HG03469 (cell line): Measurements from ENCODE around the gene CNP.

Source experiments
- ATAC-seq: cut with Tn5 transposase; IDR thresholded peaks from one replicate; pipeline ENCODE4 v1.9.1; 2021; ENCODE audit warnings: mild to moderate bottlenecking, moderate library complexity, moderate number of reproducible peaks; ENCODE audit not compliant: unreplicated experiment

The CNP gene

DNA sequence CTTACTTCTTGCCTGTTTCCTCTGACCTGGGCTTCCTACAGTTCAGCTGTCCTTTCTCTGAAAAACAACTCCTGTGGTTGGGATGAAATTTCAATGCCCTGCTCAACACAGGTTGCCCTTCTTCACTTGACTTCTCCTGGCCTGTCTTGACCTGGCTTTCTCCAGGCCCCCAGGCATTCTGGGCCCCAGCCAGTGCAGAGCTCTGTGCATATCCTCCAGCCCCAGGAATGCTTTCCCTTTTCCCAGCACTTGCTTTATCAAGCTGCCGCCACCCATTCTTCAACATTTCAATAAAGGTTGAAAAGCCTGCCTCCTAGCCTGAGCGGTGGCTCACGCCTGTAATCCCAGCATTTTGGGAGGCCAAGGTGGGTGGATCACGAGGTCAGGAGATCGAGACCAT, 25.4 kb upstream of the CNP start:
- ATAC-seq, result no peak

DNA sequence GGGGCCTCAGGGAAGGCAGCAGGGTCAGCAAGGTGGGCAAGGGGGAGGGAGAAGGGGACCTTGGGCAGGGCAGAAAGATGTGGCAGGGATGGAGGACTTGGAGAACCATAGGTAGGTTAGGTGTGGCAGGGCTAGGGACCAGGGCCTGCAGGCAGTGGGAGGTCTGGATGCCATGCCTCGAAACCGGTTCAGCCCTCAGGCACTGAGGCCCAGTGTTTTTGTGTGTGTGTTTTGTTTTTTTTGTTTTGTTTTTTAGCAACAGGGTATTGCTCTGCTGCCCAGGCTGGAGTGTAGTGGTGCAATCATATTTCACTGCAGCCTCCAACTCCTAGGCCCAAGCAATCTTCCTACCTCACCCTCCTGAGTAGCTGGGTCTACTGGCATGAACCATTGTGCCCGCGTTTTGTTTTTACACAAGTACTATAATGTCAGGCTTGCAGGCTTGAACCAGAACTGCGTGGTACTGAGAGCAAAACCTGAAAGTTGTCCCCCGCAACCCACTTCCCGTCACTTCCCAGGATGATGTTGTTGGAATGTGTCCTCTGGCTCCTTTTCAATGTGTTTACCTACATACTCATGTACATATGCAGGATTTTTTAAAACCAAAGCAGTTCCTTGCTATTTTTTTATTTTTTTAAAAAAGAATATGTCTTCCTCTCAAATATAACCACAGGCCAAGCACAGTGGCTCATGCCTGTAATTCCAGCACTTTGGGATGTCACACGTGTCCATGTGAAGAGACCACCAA, 23.8 kb upstream of the CNP start:
- no peak for ATAC-seq

DNA sequence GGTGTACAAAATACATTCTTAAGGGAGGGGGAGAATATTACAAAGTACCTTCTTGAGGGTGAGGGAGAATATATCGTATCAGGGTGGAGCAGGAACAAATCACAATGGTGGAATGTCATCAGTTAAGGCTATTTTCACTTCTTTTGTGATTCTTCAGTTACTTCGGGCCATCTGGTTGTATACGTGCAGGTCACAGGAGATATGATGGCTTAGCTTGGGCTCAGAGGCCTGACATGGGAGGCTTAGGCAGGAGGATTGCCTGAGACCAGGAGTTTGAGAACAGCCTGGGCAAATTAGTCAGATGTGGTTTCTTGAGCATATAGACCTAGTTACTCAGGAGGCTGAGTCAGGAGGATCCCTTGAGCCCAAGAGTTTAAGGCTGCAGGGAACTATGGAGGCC, 23.1 kb upstream of the CNP start:
- ATAC-seq, result no peak

DNA sequence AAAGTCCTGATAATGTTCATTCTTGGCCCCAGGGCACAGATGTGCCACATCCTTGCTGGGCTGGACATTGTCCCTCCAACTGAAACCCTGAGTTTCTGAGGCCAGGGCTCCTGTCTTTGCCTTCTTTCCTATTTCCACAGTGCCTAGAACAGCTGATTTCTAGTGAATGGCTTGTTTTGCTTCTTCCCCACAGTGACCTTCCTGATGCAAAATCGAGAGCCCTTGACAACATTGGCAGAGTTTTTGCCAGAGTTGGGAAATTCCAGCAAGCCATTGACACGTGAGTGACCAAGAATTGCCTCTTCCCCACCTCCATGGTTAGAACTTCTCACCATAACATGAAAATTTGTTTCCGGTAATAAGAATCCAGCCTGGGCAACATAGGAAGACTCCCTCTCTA, 21.7 kb upstream of the CNP start:
- ATAC-seq, result no peak

DNA sequence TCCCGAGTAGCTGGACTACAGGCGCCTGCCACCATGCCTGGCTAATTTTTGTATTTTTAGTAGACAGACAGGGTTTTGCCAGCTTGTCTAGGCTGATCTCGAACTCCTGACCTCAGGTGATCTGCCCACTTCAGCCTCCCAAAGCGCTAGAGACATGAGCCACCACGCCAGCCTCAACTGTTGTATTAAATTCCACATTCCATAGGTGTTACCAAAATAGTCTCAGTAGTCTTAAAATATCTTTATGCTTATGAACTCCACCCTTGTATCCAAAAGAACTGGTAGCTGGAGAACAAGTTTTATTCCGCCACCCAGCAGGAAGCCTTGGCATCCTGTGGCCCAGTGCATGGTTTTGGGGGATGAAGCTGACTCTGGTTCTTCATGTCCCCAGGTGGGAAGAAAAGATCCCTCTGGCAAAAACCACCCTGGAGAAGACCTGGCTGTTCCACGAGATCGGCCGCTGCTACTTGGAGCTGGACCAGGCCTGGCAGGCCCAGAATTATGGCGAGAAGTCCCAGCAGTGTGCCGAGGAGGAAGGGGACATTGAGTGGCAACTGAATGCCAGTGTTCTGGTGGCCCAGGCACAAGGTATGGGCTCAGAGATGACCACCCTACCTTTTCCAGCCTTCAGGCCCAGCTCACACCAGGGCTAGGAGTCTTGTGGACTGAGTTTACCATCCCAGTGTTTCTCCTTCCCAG, 17.7 kb upstream of the CNP start:
- ATAC-seq, result no peak

DNA sequence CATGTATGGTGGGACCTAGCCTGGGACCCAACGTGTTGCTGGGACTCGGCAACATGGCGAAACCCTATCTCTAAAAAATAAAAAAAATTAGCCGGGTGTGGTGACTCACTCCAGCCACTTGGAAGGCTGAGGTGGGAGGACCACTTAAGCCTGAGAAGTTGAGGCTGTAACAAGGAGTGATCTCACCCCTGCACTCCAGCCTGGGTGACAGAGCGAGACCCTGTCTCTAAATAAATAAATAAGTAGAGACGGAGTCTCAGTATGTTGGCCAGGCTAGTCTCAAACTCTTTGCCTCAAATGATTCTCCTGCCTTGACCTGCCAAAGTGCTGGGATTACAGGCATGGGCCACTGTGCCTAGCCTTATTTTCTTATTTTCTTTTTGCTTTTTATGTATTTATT, 10.1 kb upstream of the CNP start:
- no peak for ATAC-seq

DNA sequence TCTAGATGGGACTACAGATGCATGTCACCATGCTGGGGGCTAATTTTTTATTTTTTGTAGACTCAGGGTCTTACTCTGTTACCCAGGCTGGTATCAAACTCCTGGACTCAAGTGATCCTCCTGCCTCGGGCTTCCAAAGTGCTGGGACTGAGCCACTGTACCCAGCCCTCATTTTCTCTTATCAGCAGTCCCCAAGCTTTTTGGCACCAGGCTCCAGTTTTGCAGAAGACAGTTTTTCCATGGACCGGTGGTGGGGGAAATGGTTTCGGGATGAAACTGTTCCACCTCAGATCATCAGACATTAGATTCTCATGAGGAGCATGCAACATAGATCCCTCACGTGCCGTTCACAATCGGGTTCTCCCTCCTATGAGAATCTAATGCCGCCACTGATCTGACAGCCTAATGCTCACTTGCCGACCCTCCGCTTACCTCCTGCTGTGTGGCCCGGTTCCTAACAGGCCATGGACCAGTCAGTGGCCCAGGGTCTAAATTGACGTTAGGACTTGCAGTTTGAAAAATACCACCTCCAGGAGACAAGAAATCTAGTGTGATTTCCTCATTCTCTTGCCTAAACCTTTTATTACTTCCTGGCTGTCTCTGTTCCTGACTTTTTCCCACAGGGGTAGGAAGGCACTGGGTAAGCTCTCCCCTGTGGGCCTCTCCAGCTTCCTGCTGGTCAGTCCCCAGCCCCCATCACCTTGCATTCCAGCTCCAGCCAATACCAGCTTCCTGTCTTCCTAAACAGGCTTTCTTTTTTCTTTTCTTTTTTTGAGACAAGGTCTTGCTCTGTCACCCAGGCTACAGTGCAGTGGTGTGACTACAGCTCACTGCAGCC, 9.3 kb upstream of the CNP start:
- no peak for ATAC-seq

DNA sequence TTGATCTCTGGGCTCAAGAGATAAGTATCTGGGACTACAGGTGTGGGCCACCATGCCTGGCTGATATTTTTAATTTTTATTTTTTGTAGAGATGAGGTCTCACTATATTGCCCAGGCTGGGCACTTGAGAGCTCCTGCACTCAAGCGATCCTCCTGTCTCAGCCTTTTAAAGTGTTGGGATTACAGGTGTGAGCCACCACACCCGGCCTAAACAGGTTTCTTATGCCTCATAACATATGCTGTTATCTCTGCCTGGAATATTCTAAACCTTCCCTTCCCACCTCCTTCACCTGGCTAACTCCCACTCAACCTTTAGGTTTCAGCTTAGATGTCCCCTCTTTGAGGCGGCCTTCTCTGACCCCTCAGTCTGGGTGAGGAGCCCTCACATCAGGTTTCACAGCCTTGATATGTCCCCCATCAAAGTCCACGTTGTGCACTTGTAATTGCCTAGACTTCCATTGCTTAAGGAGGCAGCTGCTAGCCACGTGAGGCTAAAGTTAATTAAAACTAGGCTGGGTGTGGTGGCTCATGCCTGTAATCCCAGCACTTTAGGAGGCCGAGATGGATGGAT, 8.6 kb upstream of the CNP start:
- no peak for ATAC-seq

DNA sequence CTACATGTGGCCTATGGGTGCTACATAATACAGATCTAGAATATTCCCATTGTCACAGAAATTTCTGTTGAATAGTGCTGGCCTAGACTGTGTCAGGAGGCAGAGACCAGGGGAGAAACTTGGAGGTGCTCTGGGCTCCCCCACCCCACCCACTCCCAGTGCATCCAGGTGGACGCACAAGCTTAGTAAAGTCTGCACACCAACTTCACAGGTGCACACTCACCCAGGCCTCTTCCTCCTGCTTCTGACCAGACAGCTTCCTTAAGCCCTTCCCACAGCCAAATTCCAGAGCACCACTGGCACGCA, 7.6 kb upstream of the CNP start:
- ATAC-seq, result no peak

DNA sequence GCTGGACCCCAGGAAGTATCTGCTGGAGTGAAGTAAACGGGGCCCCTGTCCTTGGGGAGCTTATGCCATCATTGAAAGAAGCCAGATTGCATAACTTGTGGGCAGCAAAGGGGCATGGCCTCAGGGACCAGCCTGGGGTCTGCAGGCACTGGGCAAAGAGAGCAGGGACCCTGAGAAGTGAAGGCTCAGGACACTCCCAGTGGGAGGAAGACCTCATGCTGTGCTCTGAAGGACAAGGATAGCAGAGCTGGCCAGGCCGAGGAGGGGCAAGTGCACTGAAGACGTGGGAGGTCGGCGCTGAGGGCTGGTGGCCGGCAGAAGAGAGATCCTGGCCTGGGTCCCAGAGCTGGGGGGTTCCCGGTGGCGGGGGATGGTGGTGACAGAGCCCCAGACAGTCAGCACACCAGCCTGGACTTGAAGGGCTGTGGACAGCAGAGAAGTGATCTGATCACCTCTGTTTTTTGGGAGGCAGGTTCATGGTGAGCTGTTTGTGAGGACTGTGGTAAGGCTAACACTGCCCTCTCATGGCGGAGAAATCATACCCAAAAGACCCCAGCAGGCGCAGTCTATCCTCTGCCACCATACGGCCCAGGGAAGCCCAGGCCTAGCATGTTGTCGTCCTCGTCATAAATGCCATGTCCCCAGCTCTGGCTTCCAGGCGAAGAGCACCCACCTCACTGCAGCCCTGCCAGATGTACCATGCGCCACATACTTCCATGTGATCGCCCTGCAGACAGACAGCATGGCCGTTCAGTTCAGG, 7.1 kb upstream of the CNP start:
- no peak for ATAC-seq

DNA sequence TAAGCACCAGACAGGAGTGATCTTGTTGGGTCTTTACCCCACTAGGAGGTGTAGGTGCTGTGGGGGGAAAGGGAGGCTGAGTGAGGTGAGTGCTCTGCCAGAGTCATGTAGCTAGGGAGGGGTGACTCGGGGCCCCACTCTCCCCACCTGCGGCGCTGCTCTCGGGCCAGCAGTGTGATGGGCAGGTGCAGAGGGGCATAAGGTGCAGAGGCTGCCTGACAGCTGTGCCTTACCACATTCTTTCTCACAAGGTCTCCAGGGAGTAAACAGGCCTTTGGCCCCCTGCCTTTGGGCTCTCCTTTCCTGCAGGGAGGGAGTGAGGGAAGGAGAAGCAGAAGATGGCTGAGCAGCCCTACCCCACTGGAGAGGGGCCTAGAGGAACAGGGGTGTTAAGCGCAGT, 4.5 kb upstream of the CNP start:
- ATAC-seq, result no peak

DNA sequence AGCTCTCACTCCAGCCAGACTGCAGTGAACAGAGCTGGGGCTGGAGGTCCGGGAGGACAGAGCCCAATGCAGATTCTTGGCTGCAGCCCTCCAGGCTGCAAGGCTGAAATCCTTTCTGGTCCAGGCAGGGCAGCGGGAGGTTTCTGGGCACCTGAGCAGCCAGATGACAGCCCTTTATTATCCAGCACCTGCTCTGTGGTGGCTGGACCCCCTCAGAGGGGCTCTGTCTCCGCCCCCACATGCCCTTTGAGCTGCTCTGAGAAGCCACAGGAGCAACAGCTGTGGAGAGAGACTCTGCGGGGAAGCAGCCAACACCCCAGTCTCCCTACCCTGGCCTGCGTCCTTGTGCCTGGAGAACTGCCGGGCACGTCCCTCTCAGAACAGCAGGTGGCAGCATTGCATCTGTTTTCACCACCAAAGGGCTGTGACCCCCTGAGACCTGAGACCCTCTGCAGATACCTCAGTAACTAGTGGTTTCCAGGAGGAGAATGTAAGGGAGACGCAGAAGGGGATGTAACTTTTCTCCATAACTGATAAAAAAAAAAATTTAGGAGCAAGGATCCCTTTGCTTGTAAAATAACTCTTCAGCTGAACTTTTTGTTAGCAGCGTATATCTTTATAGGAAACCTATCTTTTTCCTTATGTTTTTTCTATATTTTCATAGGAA, 3.7 kb upstream of the CNP start:
- no peak for ATAC-seq

DNA sequence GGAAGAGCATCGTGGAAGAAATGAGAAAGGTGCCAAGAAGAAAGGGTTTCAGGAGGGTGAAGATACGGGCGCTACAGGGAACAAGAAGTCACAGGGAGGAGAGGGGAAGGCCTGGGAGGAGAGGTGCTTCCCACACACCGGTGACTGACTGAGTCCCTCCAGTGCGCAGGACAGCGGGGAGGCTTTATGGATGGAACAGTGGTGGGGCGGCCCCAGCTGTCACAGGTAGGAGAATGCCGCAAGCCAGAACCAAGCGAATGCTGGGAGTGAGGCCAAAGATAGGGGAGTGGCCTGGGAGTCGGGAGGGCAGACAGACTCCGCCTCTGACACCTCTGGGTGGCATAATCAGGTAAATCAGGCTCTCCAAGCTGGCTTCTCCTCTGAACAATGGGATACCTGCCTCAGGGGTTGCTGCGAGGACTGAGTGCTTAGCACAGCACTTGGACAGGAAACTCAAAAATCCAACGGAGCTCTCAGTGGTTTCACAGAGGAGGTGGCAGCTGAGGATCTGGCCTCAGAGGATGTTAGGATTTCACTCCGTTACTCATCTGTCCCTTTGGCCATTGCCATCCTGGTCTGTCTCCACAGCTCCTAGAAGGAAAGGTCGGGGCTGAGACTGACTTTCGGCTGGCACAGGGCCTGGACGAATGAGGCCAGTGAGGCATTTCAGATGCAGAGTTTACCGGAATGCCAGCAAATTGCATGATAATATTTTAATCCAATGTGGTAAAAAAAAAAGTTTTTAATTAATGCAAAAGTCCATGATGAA, 717 bp upstream of the CNP start:
- ATAC-seq, result no peak

DNA sequence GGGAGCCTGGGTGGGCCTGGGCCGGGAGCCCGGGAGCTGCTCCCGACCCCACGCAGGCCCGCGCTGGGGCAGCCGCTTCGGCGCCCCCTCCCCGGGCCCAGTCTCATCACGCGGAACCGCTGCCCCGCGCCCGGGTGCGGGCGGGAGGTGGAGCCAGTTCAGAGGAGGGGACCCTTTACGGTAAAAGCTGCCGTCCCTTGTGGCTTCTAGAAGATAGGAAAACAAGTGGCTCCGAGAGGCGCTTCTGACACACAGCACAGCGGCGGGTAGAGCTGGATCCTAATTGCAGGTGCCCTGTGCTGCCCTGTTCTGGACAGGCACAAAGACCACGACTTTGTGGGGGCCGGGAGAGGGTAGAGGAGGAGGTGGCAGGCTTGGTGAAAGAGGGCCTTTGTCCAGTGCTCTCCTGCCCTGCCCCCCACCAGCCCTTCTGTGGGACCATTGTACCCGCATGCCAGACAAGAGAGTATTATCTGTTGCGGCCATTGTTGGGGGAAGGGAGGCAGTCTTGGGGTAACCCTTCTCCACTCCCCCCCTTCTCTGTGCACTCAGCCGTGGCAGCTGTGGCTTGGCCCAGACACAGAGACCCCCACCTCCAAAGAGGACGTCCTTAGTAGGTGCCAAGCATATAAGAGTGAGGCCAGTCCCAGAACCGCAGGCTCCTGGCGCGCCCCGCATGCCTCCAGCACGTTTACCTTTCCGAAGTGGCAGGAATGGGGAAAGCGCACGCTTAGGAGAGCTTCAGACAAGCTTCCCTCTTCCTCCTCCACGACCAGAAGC, 736 bp downstream of the CNP start:
- ATAC-seq, result no peak

DNA sequence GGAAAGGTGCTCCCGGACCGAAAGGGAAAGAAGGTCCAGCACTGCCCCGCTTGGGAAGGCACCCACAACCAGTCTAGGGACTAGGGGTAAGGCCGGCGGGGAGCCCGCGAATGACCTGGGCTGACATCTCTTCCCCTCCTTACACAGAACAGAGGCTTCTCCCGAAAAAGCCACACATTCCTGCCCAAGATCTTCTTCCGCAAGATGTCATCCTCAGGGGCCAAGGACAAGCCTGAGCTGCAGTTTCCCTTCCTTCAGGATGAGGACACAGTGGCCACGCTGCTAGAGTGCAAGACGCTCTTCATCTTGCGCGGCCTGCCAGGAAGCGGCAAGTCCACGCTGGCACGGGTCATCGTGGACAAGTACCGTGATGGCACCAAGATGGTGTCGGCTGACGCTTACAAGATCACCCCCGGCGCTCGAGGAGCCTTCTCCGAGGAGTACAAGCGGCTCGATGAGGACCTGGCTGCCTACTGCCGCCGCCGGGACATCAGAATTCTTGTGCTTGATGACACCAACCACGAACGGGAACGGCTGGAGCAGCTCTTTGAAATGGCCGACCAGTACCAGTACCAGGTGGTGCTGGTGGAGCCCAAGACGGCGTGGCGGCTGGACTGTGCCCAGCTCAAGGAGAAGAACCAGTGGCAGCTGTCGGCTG, 1.5 kb downstream of the CNP start:
- no peak for ATAC-seq

DNA sequence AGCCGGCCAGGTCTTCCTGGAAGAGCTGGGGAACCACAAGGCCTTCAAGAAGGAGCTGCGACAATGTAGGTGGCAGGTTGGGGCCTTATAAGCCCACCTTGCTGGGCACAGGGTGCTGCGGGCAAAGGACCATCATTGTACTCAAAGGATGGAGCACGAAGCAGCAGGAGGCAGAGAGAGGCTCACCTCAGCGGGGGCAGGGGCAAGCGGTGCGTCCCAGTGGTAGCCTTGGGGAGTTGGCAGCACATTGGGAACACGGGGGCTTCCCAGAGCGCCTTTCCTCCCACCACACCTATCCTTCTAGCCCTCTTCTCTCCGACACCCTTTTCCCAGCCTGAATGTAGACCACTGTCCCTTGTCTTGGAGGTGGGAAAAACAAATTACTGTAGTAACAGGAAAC, 2.1 kb downstream of the CNP start:
- ATAC-seq, result no peak

DNA sequence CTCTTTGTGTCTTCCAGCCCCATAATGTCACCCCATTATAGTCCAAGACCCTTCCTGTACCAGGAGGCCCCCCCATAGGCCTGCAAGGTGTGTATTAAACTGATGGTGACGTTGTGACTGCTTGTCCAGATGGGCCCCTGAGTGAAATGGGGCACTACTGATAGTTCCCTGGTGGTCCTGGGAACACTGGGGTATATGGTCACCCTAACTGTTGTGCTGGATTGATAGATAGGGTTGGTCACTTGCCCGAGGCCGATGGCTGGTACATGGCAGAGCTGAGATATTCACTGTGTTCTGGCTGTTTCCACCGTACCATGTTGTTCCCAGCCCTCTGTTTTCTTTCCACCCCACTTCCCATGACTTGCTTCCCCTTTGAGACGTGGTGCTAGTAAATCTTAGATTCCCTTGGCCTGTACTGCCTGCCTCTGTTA, 4.3 kb downstream of the CNP start:
- no peak for ATAC-seq
